WTC11 (cell line): ENCODE measurements around the gene CEP72. TPM values are rescaled to one million over a fixed set of nuclear protein-coding genes. Genes with fewer than 3 reads are reported as not detected.

ENCODE experiments used
- ATAC-seq: fragments of 200-7000 bp; cut with Tn5 transposase; 2 replicates; pipeline ENCODE4 v1.10.0; 2021; ENCODE audit warnings: mild to moderate bottlenecking, moderate library complexity
- CTCF ChIA-PET: fragments of 300-600 bp; sonication (Branson Sonifier 250); formaldehyde crosslinking; loops from one replicate; lab custom pipeline; 2021; ENCODE audit warnings: antibody characterized with exemption; lab: Charles Lee
- POLR2A ChIA-PET: fragments of 350-600 bp; sonication (Branson Sonifier 250); formaldehyde crosslinking; loops from one replicate; lab custom pipeline; 2021; ENCODE audit warnings: antibody characterized with exemption; lab: Charles Lee
- DNase-seq: peaks from one replicate; pipeline ENCODE4 v3.0.0; 2021; ENCODE audit warnings: low spot score
- H3K27ac Mint-ChIP-seq: 2 replicates; pipeline ENCODE4 v1.8.0; 2021; ENCODE audit warnings: mixed read lengths
- H3K27me3 Mint-ChIP-seq: 2 replicates; pipeline ENCODE4 v1.8.0; 2021; ENCODE audit warnings: low read depth, mild to moderate bottlenecking, moderate library complexity, mixed read lengths
- H3K36me3 Mint-ChIP-seq: 2 replicates; pipeline ENCODE4 v1.8.0; 2021; ENCODE audit warnings: mixed read lengths
- H3K4me1 Mint-ChIP-seq: 2 replicates; pipeline ENCODE4 v1.8.0; 2022; ENCODE audit warnings: mixed read lengths
- H3K4me3 Mint-ChIP-seq: 2 replicates; pipeline ENCODE4 v1.8.0; 2021; ENCODE audit warnings: mild to moderate bottlenecking, moderate library complexity, mixed read lengths
- H3K9me3 Mint-ChIP-seq: 2 replicates; pipeline ENCODE4 v1.8.0; 2021; ENCODE audit warnings: mixed read lengths
- AR ChIP-seq: fragments of 250-450 bp; sonication (Bioruptor Pico); IDR thresholded peaks from 2 replicates; pipeline ENCODE4 v1.9.0; 2021; ENCODE audit warnings: mild to moderate bottlenecking
- ATF3 ChIP-seq: sonication (generic); formaldehyde crosslinking; conservative IDR thresholded peaks from 2 replicates; pipeline ENCODE4 v1.8.1; 2022; ENCODE audit warnings: mild to moderate bottlenecking, missing genetic modification reagents
- CDX4 ChIP-seq: fragments of 250-450 bp; sonication (Bioruptor Pico); IDR thresholded peaks from 2 replicates; pipeline ENCODE4 v1.9.0; 2021; ENCODE audit warnings: moderate library complexity, mild to moderate bottlenecking, inconsistent platforms, borderline replicate concordance
- E2F1 ChIP-seq: sonication (generic); formaldehyde crosslinking; IDR thresholded peaks from 2 replicates; pipeline ENCODE4 v1.8.0; 2022; ENCODE audit warnings: mild to moderate bottlenecking, missing genetic modification reagents
- E2F5 ChIP-seq: sonication (generic); formaldehyde crosslinking; IDR thresholded peaks from 2 replicates; pipeline ENCODE4 v1.8.1; 2022; ENCODE audit warnings: mild to moderate bottlenecking, moderate library complexity, missing genetic modification reagents
- FOXJ3 ChIP-seq: sonication (generic); formaldehyde crosslinking; IDR thresholded peaks from 2 replicates; pipeline ENCODE4 v1.9.0; 2021; ENCODE audit warnings: missing genetic modification reagents, mild to moderate bottlenecking, borderline replicate concordance
- FOXP4 ChIP-seq: sonication (generic); formaldehyde crosslinking; IDR thresholded peaks from 2 replicates; pipeline ENCODE4 v1.8.0; 2022; ENCODE audit warnings: mild to moderate bottlenecking, missing genetic modification reagents
- GTF2I ChIP-seq: fragments of 250-450 bp; sonication (Bioruptor Pico); conservative IDR thresholded peaks from 2 replicates; pipeline ENCODE4 v1.4.0; 2021; ENCODE audit warnings: mild to moderate bottlenecking
- NFYB ChIP-seq: sonication (generic); formaldehyde crosslinking; conservative IDR thresholded peaks from 2 replicates; pipeline ENCODE4 v1.8.0; 2022; ENCODE audit warnings: low read depth, missing genetic modification reagents
- PREB ChIP-seq: sonication (generic); formaldehyde crosslinking; IDR thresholded peaks from 2 replicates; pipeline ENCODE4 v1.8.1; 2022; ENCODE audit warnings: mild to moderate bottlenecking, missing genetic modification reagents, moderate library complexity, borderline replicate concordance
- SMAD3 ChIP-seq: sonication (generic); formaldehyde crosslinking; IDR thresholded peaks from 2 replicates; pipeline ENCODE4 v1.8.0; 2022; ENCODE audit warnings: missing genetic modification reagents, mild to moderate bottlenecking, borderline replicate concordance
- USF1 ChIP-seq: sonication (generic); formaldehyde crosslinking; IDR thresholded peaks from 2 replicates; pipeline ENCODE4 v1.8.0; 2022; ENCODE audit warnings: mild to moderate bottlenecking, missing genetic modification reagents
- ZMAT4 ChIP-seq: fragments of 250-450 bp; sonication (Bioruptor Pico); IDR thresholded peaks from 2 replicates; pipeline ENCODE4 v1.9.0; 2021; ENCODE audit warnings: mild to moderate bottlenecking
- ZNF121 ChIP-seq: sonication (generic); formaldehyde crosslinking; IDR thresholded peaks from 2 replicates; pipeline ENCODE4 v1.8.0; 2023; ENCODE audit warnings: missing genetic modification reagents
- ZNF232 ChIP-seq: sonication (generic); formaldehyde crosslinking; IDR thresholded peaks from 2 replicates; pipeline ENCODE4 v1.8.0; 2022; ENCODE audit warnings: mild to moderate bottlenecking, missing genetic modification reagents
- ZNF263 ChIP-seq: sonication (generic); formaldehyde crosslinking; IDR thresholded peaks from 2 replicates; pipeline ENCODE4 v1.8.1; 2022; ENCODE audit warnings: low read depth, mild to moderate bottlenecking, moderate library complexity, missing genetic modification reagents
- ZNF532 ChIP-seq: fragments of 250-450 bp; sonication (Bioruptor Pico); IDR thresholded peaks from 2 replicates; pipeline ENCODE4 v1.9.0; 2021; ENCODE audit warnings: mild to moderate bottlenecking, borderline replicate concordance
- total RNA-seq: library from RNA; stranded (reverse); gene quantifications from 3 replicates; pipeline ENCODE4 v1.2.3, GENCODE V29; 2021

CEP72 gene
- total RNA-seq, 1 experiment from 2014 or later: 26.6 TPM

GRCh38 chr5:620586-621180 lies 8.5 kb downstream of the CEP72 start (continued):
- TF ChIP-seq ZMAT4 (CRISPR knock-in tag): no peak
- TF ChIP-seq E2F1 (CRISPR knock-in tag): no peak
- TF ChIP-seq FOXP4 (CRISPR knock-in tag): no peak
- no peak for TF ChIP-seq E2F5 (CRISPR knock-in tag)
- TF ChIP-seq AR (CRISPR knock-in tag): no peak
- TF ChIP-seq ATF3: no peak

- no peak overlapping the region for H3K27ac Mint-ChIP-seq
- peaks cover 60% of the 10 kb centered on the region for H3K36me3 Mint-ChIP-seq
- DNase-seq: no peak
- no peak for ATAC-seq
- CTCF ChIA-PET: no interaction called here
- no peaks in the 10 kb centered on the region for H3K4me1 Mint-ChIP-seq
- H3K4me3 Mint-ChIP-seq: no peak overlapping the region
- POLR2A ChIA-PET: no interaction called here
- no peaks in the 10 kb centered on the region for H3K27me3 Mint-ChIP-seq
- no peaks in the 10 kb centered on the region for H3K9me3 Mint-ChIP-seq
- TF ChIP-seq ZNF121 (CRISPR knock-in tag) (no peak), FOXP4 (CRISPR knock-in tag) (no peak), SMAD3 (CRISPR knock-in tag) (no peak), PREB (CRISPR knock-in tag) (no peak), ZNF232 (CRISPR knock-in tag) (no peak), USF1 (CRISPR knock-in tag) (no peak), CDX4 (CRISPR knock-in tag) (no peak), GTF2I (no peak), ZNF263 (no peak), NFYB (CRISPR knock-in tag) (no peak), ZNF532 (CRISPR knock-in tag) (no peak), FOXJ3 (no peak)
These were observed 9.2 kb downstream of the CEP72 start for GRCh38 chr5:621341-621761.
